ENCODE data around the gene TNPO2.
"Not testable (repeated sequence)": the region's sequence is repeated elsewhere in the genome, so short reads cannot be mapped to it uniquely, and the experiment has no call there.

TNPO2 gene

DNA sequence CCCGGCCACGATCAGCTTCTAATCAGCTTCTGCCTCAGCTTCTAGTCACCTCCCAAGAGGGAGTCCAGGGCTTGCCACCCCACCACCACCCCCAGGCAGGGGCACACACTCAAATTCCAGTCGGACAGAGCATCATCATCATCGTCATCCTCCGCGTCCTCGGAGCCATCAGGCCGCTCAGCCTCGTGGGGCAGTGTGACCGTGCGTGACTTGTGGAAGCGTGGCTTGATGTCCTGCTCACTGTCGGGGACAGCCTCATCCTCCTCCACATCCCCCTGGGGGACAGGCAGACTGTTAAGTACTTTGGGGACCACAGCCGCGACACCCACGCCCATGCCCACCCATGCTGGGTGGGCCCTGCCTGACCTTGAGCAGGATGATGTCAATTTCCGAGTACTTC lies 12.5 kb downstream of the TNPO2 start:
- in situ Hi-C loops (cut with HindIII; ENCODE audit: low sequenced_read_pairs): no loop called here

DNA sequence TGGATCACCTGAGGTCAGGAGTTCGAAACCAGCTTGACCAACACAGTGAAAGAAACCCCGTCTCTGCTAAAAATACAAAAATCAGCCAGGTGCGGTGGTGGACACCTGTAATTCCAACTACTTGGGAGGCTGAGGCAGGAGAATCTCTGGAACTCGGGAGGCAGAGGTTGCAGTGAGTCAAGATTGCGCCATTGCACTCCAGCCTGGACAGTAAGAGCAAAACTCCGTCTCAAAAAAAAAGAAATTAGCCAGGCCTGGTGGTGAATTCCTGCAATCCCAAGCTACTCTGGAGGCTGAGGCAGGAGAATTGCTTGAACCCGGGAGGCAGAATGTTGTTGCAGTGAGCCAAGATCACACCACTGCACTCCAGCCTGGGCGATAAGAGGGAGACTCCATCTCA lies 15.1 kb downstream of the TNPO2 start:
- in situ Hi-C loops (cut with HindIII; ENCODE audit: low sequenced_read_pairs): loop anchor here (10.0 kb wide), 1 partner anchor 96 kb away; the partner anchor contains the start of genes PRDX2, RNASEH2A and THSD8

DNA sequence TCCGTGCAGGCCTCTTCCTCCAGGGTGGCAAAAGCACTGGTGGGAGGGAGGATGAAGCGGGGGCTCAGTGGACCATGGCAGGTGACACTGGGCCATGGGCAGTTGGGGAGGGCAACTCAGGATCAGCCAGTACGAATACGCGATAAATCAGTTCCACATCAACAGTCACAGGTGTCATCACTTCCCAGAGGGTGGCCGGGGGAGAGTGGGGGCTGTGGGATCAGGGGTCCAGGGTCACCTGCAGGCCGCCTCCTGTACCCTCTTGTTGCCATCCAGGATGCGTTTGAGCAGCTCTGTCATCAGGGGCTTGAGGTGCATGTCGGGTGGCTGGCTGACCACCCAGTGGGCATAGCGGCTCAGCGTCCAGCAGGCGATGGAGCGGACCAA lies 17.4 kb downstream of the TNPO2 start:
- in situ Hi-C loops (cut with HindIII; ENCODE audit: low sequenced_read_pairs): loop anchor here (10.0 kb wide), 1 partner anchor 98 kb away; the partner anchor contains the start of genes PRDX2, RNASEH2A and THSD8

DNA sequence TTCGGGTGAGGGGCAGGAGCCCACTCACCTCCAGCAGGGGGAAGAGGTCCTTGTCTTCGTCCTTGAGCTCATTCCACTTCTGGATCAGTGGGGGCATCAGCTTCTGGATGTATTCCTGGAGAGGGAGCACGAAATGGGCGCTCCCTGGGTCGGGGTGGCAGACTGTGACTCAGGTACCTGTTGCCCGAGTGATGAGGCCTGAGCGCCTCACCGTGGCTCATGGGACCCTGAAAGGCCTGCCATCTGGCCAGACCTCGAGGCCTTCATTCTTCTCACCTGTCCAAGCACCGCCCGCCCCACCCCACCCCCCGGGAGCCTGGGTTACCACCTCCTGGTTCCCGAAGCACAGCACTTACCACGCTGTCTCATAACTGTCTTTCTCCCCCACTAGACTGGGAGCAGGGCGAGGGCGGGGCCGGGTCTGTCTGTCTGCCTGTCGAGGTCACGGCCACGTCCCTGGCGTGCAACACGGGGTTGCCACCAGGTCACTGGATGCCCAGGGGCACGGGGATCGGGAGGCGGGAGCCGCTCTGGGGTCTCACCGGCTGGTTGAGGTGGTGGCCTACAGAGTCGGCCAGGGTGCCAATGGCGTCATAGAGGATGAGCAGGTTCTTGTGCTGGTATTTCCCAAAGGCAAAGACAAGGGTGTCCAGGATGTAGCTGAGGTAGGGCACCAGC lies 17.9 kb downstream of the TNPO2 start:
- in situ Hi-C loops (cut with HindIII; ENCODE audit: low sequenced_read_pairs): loop anchor here (10.0 kb wide), 1 partner anchor 99 kb away; the partner anchor contains the start of genes PRDX2, RNASEH2A and THSD8

DNA sequence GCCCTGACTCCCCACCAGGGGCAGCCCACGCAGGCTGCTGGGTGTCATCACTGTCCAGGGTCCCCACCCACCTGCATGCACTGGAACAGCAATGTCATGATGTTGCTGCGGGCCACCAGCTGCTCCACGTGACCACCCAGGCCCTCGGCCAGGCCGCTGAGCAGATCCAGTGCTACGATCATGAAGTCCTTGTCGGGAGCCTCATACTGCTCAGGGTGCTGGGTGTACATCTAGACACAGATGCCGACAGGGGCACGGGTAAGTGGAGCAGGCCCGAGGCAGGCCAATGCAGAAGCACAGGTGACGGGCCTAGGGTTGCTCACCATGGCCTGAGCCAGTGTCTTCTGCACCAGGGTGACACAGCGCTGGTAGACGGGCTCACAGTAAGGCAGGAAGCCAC lies 18.6 kb downstream of the TNPO2 start:
- in situ Hi-C loops (cut with HindIII; ENCODE audit: low sequenced_read_pairs): loop anchor here (10.0 kb wide), 1 partner anchor 100 kb away; the partner anchor contains the start of genes PRDX2, RNASEH2A and THSD8

DNA sequence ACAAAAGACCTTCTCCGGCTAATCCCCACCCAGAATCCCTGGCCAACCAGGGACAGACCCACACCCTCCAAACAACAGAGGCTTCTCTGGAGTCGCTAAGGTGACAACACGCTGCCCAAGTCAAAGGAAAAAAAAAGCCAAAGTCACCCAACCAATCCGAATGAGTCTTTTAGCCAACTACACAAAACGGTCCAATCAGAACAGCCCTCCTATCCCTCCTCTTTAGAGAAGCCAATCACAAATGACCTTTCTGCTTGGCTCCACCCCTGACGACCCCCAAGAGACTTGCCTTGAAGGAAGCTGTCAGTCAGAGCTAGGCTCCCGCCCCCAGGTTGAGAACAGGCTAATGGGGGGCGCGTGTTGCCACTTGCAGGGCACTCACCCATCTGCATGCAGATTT lies 20.7 kb downstream of the TNPO2 start:
- in situ Hi-C loops (cut with HindIII; ENCODE audit: low sequenced_read_pairs): loop anchor here (5.0 to 10.0 kb wide), 2 partner anchors 49 to 102 kb away; partner anchors contain the start of genes BEST2, PRDX2, RNASEH2A and THSD8

DNA sequence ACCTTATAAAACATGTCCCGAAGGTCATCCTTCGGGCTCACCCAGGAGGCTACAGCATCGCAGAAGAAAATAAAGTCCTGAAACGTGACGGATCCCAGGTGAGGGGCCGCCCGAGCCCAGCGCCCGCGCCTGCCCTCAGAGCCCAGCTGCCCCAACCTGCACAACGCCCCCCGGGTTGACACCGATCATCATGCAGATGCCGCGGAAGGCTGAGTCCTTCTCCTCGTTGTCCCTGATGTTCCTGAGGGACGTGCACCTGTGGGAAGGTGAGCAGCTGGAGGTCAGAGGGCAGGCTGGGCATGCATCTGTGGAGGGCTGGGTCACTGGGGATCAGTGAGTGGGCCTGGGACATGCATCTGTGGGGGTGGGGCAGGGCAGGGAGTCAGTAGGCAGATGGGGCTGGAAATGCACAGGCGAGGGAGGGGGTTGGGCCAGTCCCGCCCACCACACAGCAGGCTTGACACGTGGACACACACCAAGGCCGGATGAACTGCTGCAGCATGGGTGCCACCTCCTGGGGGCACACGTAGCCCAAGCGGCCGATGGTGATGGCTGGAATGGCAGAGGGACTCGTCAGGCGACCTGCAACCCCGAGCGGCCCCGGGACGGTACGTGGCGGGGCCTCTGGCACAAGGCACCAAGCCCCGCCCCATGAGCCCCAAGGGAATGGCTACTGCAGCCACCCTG lies 22.0 kb downstream of the TNPO2 start:
- in situ Hi-C loops (cut with HindIII; ENCODE audit: low sequenced_read_pairs): loop anchor here (5.0 to 10.0 kb wide), 2 partner anchors 51 to 103 kb away; partner anchors contain the start of genes BEST2, PRDX2, RNASEH2A and THSD8

DNA sequence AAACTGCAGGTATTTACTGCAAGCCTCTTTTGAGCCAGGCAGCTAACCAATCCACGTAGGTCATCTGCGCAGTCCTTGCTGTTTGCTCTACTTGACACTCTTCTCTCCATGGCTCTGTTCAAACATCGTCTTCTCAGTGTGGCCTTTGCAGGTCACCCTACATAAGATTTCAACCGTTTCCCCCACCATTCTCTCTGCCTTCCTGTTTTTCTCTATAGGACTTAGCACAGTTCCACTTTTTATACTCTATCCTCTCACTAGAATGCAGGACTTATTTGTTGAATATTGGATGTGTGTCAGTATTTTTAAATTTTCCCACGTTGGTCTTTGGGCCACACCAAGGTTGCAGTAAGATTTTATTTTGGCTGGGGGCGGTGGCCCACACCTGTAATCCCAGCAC lies 25.6 kb downstream of the TNPO2 start:
- in situ Hi-C loops (cut with HindIII; ENCODE audit: low sequenced_read_pairs): no loop called here

DNA sequence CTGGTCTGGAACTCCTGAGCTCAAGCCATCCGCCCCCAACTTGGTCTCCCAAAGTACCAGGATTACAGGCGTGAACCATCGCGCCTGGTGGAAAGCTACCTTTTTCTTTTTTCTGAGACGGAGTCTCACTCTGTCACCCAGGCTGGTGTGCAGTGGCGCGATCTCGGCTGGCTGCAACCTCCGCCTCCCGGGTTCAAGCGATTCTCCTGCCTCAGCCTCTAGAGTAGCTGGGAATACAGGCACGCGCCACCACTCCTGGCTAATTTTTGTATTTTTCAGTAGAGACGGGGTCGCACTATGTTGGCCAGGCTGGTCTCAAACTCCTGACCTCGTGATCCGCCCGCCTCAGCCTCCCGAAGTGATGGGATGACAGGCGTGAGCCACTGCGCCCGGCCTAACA lies 26.3 kb downstream of the TNPO2 start:
- in situ Hi-C loops (cut with HindIII; ENCODE audit: low sequenced_read_pairs): not testable (repeated sequence)

DNA sequence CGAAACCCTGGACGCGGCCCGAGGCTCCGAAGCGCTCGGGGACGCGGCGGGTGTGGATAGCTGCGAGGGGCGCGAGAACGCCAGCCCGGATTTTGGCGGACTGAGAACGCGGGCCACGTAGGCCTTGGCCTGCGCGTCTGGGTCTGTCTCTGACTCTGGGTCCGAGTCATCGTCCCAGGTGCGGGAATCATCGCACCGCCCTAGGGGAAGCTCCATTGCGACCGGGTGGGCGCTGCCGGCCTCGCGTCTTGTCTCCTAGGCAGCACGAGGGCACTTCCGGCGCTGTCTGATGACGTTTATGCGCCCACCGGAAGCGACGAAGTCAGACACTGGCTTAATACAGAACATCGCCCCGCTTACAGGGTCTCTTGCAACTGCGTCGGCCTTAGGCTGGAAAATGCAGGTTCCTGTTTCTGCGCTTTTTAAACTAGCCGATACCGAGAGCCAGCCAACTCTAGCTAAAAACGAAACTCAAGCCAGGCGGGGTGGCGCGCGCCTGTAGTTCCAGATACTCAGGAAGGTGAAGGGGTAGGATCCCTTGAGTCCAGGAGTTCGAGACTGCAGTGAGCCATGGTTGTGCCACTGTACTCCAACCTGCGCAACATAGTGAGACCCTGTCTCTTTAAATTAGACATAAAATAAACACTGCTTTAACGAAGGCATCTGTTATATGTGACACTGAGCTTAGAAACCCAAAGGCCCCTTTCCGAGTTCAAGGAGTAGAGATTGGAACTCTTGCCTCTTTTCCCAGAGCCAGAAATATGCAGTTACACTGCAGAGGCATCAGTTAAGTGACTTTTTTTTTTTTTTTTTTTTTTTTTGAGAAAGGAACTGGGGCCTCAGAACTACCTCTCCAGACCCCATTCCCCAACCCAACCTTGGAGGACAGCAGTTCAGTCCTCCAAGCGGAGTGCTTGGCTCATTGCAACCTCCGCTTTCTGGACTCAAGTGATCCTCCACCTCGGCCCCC lies 27.1 kb downstream of the TNPO2 start, which contains the start of gene FBXW9:
Gene FBXW9 (minus strand): TSS at position 266 of the 970 bp plus-strand sequence. CDS start 50 bp downstream, at position 216.
- in situ Hi-C loops (cut with HindIII; ENCODE audit: low sequenced_read_pairs): no loop called here

DNA sequence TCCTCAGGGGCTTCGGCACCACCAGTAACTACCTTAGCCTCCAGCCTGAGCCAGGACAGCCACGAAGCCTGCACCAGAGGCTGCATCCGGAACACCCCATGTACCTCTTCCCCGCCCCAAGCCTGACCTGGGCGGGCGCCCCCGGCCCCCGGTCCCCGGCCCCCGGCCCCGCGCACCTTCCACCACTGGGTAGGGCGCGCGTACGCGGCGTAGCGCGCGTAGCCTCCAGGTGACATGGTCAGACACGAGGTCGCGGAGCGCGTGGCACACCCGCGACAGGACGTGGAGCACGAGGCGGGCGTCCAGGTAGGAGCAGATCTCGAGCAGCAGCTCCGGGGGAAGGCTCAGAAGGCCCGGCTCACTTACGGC lies 27.8 kb downstream of the TNPO2 start:
- in situ Hi-C loops (cut with HindIII; ENCODE audit: low sequenced_read_pairs): no loop called here

DNA sequence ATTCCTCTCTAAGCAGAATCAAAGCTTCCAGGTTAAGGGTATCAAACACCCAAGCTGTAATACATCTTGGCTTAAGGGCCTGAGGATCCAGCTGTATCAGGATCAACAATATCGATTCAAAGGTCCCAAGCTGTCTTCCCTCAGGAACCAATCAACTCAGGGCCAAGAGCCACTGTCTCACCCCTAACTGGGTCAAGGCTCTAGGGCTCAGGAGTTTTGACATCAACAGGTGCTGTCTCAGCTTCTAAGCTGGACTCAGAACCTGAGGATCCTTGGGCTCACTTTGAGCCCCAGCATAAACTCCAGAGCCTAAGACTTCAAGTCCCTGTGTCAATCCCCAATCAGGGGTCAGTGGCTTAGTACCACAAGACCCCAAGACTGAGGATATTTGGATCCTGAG lies 28.2 kb downstream of the TNPO2 start:
- in situ Hi-C loops (cut with HindIII; ENCODE audit: low sequenced_read_pairs): no loop called here

DNA sequence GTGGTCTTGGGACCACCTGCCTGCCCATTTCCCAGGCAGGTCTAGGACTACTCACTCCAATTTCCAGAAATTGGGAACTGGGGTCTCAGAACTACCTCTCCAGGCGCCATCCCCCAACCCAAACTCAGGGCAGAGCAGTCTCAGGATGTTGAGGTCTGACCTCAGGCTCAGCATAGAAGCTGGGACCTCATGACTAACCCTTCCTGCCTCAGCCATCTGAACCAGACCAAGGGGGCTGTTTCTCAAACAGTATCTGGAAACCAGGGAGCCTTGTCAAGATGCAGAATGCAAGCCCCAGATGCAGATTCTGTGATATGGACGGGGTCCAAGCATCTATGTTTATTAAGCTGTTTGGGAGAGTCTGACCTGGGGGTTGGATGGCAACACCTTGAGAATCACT lies 28.6 kb downstream of the TNPO2 start:
- in situ Hi-C loops (cut with HindIII; ENCODE audit: low sequenced_read_pairs): no loop called here

DNA sequence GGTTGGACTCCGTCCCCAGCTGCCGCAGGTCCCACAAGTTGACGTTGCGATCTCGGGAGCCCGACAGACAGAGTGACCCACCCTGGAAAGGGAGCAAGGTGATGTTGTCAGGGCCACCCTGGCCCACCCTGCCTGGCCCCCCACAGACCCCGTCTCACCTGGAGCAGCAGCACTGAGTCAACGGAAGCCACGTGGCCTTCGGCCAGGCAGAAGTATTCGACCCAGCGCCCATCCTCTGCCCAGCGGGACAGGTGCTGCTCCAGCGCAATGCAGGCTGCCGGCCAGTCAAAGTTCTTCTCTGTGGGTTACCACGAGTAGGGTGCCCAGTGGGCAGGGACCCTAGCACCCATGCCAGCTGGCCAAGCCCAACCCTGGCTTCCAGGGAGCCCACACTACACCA lies 29.1 kb downstream of the TNPO2 start:
- in situ Hi-C loops (cut with HindIII; ENCODE audit: low sequenced_read_pairs): no loop called here

DNA sequence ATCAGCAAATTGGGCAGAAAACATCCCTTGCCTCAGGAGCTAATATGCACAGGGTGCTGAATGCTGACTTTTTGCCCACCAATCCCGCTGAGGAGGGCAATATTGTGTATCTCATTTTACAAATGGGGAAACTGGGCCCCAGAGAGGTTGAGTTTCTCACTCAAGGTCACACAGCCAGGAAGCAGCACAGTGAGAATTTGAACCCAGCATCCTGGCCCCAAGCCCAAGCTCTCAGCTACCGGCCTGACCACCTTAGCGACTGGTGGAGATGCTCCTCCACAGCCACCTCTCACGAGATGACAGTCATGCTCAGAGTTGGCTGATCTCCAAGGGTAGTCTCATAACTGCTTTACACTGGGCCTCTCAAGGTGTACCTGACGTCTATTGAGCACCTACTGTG lies 30.8 kb downstream of the TNPO2 start:
- in situ Hi-C loops (cut with HindIII; ENCODE audit: low sequenced_read_pairs): no loop called here

DNA sequence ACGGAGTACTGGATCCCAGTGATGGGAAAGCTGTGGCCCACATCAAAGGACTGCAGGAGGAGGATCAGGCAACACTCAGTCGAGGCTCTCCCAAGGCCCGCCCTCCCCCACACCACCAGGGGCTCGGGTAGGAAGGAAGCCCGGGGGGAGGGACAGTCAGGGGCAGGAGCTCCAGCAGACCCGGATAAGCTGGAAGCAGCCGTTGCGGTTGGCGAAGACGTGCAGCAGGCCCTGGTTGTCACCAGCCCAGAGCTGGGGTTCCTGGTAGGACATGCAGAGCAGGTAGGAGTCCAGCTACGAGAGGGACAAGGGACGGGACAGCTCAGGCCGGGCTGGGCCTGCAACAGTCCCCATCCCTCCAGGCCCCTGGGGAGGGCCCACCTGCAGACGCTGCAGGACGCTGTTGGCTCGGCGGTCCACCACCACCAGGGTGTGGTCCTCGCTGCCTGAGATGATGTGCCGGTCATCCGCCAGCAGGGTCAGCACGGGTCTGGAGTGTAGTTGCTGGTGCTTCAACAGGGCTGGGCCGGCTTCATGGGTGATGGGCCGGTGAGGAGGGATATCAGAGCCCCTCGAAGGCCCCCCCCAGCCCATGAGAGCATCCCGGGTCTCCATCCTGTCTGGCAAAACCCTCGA lies 34.0 kb downstream of the TNPO2 start:
- in situ Hi-C loops (cut with HindIII; ENCODE audit: low sequenced_read_pairs): no loop called here

DNA sequence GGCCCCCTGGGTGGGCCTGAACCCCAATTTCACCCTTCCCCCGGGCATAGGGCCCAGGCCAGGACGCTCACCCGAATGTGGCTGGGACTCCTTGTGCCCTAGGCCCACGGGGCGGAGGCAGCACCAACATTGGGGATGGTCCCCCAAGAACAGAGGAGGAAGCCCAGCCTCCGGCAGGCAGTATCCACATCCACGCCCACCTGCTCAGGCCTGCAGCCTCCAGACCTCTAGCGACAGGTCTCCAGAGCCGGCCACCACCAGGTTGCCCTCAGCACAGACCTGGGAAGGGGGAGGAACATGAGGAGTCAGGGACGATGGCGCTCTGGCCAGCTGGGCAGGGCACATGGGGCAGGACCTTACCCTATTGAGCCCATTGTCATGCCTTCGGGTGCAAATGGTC lies 34.7 kb downstream of the TNPO2 start:
- in situ Hi-C loops (cut with HindIII; ENCODE audit: low sequenced_read_pairs): no loop called here

DNA sequence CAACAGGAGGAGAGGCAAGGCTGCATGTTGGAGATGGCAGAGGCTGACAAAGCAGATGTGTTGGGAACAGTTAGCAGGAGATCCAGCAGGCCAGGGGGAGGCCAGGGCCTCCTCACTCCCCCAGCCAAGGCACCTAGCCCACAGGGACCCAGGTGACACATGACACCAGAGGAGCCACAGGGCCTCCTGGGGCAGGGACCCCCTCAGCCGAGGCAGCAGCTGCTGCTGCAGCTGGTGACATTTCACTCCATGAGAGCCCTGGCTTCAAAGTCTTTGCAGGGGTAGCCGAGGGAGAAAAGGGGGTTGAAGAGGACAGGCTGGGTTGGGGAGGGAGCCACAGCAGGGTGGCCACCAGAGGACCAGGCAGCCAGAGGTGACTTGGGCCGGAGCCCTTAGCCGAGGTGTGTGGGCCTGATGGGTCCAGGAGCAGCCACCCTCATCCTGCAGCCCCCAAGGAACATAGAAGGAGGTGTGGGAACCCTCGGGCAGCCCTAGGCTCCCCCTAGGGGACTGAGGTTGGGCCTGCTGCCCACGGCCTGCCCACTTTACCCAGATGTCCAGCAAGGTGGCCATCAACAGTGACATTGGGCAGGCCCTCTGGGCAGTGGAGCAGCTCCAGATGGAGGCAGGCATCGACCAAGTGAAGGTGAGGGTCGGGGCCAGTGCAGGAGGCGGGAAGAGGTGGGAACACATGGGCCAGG lies 36.1 kb downstream of the TNPO2 start, which contains the start of gene GNG14:
Gene GNG14 (plus strand): TSS at position 503 of the 701 bp plus-strand sequence. CDS start 51 bp downstream, at position 554.
- in situ Hi-C loops (cut with HindIII; ENCODE audit: low sequenced_read_pairs): no loop called here

DNA sequence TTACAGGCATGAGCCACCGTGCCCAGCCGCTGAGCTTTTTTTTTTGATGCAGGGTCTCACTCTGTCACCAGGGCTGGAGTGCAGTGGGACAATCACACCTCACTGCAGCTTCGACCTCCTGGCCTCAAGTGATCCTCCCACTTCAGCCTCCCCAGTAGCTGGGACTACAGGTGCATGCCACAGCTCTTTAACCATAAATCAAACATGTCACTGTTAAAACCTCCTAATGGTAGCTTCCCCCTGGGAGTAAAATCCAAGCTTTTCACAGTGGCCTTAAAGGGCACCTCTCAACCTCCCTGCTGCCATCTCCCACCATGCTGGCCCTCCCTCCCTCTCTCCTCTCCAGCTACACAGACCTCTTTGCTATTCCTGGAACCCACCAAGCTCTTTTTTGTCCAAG lies 37.9 kb downstream of the TNPO2 start:
- in situ Hi-C loops (cut with HindIII; ENCODE audit: low sequenced_read_pairs): no loop called here

Data from endothelial cell of hepatic sinusoid (primary cell).